GM19099 (cell line): ENCODE measurements around the gene CDRT4.

Experiments used
- POLR2A ChIP-seq: IDR thresholded peaks from 3 replicates; pipeline ENCODE4 v1.6.1; 2011; ENCODE audit warnings: low read depth; ENCODE audit not compliant: insufficient read length; ENCODE audit errors: extremely low read depth

Gene CDRT4

DNA sequence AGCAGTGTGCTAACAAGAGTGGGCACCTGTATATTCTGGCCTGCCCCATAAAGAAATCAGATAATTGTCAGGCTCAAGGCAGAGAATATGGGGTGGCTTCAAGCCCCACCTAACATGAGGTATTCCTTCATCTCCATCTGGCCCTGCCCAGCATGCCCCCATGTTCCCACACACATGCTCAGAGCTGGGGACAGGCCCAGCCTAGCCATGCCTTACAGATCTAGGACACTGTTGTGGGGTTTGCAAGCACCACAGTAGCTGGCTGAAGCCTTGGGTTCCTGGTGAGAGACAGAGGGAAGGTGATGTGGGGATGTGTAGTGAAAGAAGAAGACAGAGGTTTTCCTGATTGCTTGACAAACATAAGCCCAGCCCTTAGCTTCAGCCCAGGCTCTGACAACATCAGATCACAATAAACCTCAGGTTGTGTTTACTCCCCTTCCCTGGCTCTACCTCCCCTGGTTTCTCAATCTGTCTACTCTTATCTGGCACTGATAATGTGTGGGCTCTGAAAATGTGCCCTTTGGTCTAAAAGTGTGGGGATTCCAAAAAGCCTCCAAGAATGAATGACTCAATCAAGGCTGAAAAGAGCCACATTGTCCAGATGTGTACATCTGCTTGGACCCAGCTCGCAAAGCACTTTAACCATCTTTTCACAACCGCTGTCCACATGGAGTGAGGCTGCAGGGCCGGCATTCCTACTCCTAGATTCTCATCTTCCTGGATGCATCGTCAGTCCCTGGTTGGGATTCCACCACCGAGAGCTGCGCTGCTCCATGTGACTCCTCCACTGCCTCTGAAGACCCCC is 34.4 kb downstream of the CDRT4 start:
- TF ChIP-seq POLR2A, result no peak

DNA sequence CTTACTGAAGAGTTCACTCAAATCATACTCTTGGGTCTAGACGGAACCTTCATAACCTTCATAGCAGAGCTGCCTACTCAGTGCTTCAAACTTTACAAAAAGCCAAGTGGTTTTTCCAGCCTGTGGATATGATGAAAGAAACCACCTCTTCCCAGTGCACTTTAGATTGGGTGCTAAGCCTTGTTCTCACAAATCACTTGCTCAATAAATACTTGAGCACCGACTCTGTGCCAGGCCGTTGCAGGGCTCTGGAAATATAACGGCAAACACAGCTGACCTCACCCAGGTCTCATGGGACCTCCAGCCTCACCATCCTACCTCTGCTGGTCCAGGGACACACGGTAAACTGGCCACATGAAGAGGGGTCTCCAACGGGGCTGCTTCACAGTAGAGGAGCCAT is 35.7 kb downstream of the CDRT4 start:
- TF ChIP-seq POLR2A, result no peak

DNA sequence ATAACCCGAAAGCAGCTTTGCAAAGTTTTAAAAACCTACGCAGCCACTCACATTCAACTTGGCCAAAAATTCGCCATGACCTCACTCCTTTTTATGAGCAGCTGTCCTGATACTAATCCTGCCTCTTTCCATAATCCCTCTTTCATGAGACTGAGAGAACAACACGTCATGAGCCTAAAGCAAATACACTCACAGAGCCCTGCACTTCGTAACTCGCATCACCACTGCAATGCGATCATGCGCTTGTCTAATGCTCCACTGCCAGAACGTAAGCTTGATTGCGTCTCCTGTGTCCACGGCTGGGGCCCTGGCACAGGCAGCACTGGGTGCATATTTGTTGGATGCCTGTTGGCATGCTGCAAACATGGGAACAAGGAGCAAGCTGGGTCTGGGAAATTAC is 36.2 kb downstream of the CDRT4 start:
- no peak for TF ChIP-seq POLR2A

DNA sequence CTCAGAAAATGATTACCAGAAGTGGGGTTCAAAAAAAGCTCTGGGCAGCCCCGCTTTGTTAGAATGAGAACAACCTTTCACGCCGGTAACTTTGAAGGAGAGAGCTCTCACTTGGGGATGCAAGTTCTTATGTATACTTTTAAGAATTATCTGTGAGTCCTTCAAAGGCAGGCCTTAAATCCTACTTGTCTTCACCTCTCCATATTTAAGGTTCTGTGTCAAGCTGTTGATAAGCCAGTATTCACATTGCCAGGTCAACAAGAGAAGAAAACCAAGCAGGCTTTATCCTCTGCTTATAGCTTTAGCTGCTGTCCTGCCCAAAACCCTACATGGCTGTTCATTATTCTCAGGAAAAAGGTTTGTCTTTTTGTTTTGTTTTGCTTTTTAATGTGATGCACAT is 42.9 kb downstream of the CDRT4 start:
- TF ChIP-seq POLR2A, result no peak

DNA sequence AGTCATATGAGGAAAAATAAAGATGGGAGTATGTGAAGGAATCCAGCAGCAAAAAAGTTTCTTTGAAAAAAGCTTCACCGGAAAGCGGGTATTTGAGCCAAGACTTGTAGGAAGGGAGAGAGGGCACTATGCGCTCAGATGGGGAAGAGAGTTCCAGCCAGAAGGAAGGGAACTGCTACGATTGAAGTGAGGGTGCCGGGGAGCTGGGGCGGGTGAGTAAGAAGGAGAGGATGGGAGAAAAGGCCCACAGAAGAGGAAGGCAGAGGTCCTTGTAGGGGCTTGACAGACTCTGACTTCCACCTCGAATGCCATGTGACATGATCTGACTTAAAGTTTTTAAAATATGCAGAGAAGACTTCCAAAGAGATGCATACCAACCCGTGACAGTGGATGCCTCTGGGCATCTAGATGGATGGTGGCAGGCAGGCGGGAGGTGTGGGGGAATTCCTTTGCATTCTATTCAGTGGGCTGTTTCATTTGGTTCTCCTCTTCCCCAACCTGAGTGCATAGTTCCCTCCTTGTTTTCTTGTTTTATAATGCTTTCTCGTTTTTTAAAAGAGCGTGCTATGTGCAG is 44.9 kb downstream of the CDRT4 start:
- no peak for TF ChIP-seq POLR2A

DNA sequence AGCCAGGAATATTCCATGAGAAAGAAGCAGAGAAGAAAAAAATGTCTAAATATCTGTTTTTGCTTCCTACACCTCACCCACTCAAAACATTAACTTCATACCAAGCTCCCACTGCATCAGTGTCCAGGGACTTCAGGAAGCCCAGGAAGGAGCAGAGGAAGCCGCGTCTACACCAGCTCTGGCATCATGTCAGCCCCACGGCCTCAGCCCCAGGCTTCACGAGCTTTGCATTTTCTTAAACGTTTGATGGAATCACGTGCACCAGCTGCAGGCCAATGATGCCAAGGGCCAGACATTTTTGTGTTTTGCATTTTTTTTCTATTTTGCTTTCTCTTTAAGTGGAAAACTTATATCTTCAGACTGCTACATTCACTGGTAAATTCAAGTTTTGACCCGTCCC is 48.6 kb downstream of the CDRT4 start:
- TF ChIP-seq POLR2A, result no peak

DNA sequence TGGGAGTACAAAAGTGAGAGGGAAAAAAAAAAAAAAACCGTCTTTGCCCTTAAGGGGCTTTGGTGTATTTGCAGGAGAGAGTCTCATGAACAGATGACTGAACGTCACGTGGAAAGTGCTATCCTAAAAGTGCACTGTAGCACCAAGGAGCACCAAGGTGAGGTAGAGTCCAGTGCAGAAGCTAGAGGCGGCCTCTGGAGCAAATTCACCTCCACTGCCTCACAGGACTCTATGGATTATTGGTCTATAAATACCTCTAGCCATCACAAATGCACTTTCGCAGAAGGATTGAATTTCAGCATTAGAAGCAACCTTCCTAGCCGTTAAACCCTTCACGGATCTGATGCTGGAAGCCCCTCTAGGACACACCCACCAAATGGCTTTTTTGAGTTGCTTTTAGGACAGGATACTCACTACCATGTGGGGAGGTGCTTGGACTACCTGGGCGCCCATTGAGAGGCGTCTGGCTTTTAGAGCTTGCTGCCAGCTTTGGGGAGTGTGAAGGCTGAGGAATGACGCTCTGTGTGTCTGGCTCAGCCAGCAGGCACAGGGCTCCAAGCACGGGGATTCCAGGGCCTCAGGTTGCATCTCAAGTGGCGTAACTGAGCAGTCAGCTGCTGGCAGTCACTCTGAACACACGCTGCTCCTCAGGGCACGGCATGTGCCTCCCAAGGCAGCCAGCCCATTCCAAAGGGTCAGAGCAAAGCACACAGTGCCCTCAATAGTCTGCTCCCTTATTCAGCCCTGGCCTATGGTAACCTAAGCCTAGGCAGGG is 52.7 kb downstream of the CDRT4 start:
- no peak for TF ChIP-seq POLR2A

DNA sequence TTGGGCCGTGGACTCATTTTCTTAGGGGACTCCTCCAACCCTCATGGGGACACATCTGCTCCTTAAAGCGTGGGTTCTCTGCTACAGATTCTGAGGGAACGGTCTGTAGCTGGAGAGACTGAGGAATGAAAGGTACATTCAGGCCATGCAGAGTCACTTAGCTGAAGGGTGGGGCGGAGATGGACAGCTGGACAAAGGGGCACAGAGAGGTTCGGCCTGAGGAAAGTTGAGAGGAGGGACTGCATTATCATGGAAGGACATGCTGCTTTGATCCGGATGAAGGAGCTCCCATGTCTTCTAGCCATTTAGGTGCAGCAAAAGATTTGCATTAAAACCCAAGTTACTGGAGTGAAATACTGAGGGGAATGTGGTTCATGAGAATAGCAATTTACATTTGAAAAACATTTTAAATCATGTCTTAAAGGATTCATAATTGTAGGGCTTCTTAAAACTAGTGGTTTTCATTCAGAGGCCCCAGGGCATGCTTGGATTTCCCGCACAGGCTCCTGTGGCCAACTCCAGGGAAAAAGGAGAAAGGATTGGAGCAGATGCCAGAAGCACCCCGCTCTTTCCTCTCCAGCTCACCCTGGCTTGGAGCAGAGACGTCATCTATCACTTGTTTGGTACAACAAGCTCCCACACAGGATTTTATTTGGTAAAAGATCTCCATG is 54.2 kb downstream of the CDRT4 start:
- no peak for TF ChIP-seq POLR2A

DNA sequence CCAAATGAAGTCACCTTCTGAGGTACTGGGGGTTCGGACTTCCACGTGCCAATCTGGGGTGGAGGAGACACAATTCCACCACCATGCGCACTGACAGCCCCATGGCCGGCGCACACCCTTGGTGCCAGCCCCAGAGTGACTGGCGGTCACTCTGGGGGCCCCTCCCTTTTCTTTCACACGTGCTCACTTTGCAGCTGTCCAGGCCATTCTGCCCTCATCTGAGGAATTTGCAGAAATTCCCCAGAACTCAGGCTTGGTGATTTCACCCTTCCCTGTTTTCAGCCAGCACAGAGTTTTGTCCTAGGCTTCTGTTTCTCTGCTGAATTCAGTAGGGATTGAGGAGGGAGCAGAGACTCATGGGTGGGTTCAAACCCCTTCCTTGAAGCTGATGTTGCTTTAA is 54.8 kb downstream of the CDRT4 start:
- TF ChIP-seq POLR2A, result no peak

DNA sequence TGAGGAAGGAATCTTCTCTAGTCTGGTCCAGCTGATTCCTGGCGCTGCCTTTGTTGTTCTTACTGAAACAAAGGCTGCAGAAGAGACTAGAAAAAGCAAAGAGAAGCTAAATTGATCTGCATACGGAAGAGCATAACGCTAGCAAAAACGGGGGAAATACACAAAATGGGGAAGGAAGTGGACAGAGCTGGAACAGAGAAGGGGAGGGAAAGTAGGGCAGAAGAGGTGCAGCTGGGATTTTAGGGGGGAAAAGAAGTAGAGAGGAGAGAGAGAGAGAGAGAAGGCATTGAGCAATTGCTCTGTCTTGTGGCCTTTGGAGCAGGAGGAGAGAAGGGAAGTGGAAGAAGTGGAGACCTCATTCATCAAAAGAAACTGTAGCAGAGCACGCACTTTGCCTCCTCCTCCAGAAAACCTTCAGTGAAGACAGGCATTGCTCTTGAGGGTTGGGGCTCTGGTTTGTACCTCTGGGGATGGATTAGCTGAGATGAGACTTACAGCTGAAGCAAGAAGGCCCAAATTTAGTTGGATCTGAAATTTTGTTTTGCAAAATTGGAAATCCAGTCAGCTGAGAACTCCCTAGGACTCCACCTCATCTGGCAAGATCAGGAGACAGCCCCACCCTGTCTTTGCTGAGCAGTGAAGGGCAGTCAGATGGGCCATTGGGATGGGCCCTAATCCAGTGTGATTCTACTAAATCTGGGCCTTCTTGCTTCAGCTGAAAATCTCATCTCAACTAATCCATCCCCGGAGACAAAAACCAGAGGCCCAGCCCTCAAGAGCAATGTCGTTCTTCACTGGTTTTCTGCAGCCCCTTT is 55.8 kb downstream of the CDRT4 start:
- TF ChIP-seq POLR2A, result no peak

DNA sequence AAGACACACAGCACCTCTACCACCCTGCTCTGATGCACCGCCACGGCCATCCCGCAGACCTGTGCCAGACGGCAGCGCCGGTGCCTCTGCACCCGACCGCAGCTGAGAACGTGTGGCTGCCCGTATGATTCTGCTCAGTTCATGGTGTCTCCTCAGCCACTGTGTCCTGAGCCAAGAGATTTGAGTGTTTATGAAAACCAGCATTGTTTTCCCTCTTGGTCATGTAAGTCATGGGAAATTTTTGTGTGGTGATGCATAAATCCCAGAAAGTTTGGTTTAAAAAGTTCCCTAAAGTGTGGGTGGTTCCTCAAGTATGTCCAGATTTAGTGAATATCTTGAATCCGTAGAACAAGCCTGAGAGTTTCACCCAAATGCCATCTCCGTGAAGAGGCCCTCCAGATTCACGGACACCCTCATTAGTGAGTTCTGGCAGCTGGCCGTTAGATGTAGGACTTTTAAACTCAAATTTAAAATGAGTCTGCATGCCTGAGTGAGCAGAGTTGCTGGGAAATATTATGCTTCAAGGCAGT is 57.6 kb downstream of the CDRT4 start:
- no peak for TF ChIP-seq POLR2A

DNA sequence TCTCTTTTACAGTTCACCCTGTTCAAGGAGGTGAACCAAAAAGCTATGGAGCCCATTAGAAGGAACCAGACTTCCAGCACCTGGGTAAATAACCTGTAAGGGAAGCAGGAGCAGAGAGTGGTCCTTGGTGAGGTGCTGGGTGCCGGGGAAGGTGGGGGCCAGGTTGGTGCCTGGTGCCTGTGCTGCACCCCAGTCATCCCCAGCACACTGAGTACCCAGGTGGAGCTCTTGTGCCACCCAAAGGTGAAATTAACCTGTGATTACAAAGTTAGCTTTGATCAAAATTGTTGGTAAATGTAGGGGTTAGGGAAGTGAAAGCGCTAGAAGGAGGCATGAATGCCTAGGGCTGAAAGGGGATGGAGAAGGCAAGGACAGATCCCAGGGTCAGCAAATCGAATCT is 58.6 kb downstream of the CDRT4 start:
- TF ChIP-seq POLR2A, result no peak

DNA sequence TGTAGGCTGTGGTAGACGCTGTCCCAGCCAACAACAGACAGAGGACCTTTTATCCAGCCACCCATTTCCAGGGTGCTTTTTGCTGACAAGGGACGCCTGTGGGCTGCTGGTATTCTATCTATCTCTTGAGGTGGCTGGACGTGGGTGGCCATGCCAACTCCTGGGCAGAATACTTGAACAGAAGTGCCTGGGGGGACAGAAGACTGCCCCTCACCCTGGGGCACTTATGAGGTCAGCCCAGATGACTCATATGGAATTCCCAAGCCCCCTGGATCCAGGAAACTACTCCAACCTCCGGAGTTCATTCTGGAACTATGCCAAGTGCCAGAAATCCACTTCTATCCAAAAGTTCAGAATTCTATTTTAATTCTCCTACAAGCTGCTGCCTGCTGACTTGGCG is 61.3 kb downstream of the CDRT4 start:
- no peak for TF ChIP-seq POLR2A

DNA sequence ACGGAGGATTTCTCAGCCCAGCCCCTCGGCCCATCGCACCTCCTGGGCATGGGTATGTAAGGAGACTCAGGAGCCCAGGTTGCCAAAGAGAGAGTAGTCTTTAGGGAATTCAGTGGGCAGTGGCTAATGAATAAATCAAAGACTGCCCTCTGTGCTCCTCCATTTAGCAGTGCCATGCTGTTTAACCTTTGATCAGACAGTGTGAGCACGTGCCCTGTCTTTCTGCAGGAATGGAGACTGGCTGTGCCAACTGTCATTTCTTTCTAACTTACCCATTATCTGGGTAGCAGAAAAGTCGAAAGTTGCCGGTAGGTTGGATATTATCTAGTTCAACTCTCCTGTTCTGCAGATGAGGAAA is 62.4 kb downstream of the CDRT4 start:
- TF ChIP-seq POLR2A, result no peak

DNA sequence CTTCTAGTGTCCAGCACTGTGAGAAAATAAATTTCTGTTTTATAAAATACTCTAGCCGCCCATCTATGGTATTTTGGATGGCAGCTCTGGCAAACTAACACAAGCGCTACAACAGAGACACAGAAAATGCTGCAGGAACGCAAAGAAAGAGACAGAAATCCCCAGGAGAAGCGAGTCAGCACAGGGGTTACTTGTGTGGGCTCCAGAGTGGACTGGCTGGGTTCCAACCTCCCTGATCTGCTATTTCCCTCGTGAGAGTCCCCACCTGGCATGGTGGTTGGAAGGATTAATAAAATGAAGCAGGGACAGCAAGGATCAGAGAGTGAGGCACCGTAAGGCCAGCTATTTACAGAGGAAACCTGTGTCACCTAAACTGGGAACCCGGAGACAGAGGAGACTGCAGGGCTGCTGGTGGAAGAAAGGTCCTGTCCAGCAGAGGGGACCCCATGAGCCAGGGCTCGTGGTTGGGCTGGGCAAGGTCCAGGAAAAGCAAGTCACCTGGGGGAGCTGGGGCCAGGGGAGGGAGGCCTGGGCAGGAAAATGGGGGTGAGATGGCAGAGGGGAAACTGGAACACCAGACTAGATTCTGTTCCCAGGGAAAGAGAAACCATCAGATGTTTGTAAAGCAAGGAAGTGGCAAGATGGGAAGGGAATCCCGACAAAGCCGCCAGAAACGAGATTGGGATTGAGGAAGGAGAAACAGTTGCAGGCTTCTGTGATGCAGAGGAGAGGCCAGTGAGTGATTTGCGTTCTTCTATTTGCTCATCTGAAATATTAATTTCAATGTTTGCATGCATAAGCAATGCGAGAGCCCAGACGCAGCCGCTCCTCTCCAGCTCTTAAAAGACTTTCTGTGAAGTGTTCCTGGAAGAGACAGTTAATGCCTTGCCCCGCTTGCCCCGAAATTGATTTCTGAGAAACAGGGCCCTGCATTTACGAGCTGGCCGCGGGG is 63.0 kb downstream of the CDRT4 start:
- TF ChIP-seq POLR2A, result no peak
